GM23338 (cell line): ENCODE results near the gene TRIM67.

Experiments used
- CREB1 ChIP-seq: fragments of 250-450 bp; sonication (Bioruptor Pico); IDR thresholded peaks from 2 replicates; pipeline ENCODE4 v1.5.0; 2020; ENCODE audit warnings: low read depth, mild to moderate bottlenecking, moderate library complexity
- EZH2 ChIP-seq: fragments of 200-600 bp; sonication (generic); IDR thresholded peaks from one replicate; pipeline ENCODE4 v1.8.0; 2017; ENCODE audit warnings: antibody characterized with exemption, mild to moderate bottlenecking, low read depth; ENCODE audit not compliant: unreplicated experiment
- EZH2phosphoT487 ChIP-seq: fragments of 200-600 bp; sonication (generic); IDR thresholded peaks from one replicate; pipeline ENCODE4 v1.8.1; 2018; ENCODE audit warnings: antibody characterized with exemption; ENCODE audit not compliant: unreplicated experiment
- JUNB ChIP-seq: IDR thresholded peaks from one replicate; pipeline ENCODE4 v1.6.1; 2016; ENCODE audit warnings: antibody characterized with exemption; ENCODE audit not compliant: unreplicated experiment
- NANOG ChIP-seq: IDR thresholded peaks from 2 replicates; pipeline ENCODE4 v1.6.1; 2016; ENCODE audit warnings: antibody characterized with exemption, borderline replicate concordance
- POLR2AphosphoS5 ChIP-seq: IDR thresholded peaks from 2 replicates; pipeline ENCODE4 v1.6.1; 2016; ENCODE audit warnings: antibody characterized with exemption, low read depth
- TF ChIP-seq, protein P1 (sequence below), 2 experiments: fragments of 200-600 bp in 1 of 2; sonication (generic) in 1 of 2; conservative IDR thresholded peaks; 2 replicates each; pipeline versions ENCODE4 v1.5.1 to v1.6.1; 2016 to 2017; ENCODE audit warnings: antibody characterized with exemption in 2 of 2, low read depth in 2 of 2, mild to moderate bottlenecking in 2 of 2, moderate library complexity in 1 of 2
- TF ChIP-seq, protein P2 (sequence below): IDR thresholded peaks from one replicate; pipeline ENCODE4 v1.6.1; 2018; ENCODE audit warnings: antibody characterized with exemption; ENCODE audit not compliant: unreplicated experiment

- TF ChIP-seq EZH2phosphoT487 (no peak), JUNB (no peak), NANOG (no peak), POLR2AphosphoS5 (peak; percentile 92), EZH2 (no peak), CREB1 (CRISPR knock-in tag) (no peak)
- TF ChIP-seq, protein P1, sequence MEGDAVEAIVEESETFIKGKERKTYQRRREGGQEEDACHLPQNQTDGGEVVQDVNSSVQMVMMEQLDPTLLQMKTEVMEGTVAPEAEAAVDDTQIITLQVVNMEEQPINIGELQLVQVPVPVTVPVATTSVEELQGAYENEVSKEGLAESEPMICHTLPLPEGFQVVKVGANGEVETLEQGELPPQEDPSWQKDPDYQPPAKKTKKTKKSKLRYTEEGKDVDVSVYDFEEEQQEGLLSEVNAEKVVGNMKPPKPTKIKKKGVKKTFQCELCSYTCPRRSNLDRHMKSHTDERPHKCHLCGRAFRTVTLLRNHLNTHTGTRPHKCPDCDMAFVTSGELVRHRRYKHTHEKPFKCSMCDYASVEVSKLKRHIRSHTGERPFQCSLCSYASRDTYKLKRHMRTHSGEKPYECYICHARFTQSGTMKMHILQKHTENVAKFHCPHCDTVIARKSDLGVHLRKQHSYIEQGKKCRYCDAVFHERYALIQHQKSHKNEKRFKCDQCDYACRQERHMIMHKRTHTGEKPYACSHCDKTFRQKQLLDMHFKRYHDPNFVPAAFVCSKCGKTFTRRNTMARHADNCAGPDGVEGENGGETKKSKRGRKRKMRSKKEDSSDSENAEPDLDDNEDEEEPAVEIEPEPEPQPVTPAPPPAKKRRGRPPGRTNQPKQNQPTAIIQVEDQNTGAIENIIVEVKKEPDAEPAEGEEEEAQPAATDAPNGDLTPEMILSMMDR (conservative IDR thresholded peaks at IDR 0.05; ENCODE audit: low read depth in 2 of 2): no peak
- TF ChIP-seq, protein P2, sequence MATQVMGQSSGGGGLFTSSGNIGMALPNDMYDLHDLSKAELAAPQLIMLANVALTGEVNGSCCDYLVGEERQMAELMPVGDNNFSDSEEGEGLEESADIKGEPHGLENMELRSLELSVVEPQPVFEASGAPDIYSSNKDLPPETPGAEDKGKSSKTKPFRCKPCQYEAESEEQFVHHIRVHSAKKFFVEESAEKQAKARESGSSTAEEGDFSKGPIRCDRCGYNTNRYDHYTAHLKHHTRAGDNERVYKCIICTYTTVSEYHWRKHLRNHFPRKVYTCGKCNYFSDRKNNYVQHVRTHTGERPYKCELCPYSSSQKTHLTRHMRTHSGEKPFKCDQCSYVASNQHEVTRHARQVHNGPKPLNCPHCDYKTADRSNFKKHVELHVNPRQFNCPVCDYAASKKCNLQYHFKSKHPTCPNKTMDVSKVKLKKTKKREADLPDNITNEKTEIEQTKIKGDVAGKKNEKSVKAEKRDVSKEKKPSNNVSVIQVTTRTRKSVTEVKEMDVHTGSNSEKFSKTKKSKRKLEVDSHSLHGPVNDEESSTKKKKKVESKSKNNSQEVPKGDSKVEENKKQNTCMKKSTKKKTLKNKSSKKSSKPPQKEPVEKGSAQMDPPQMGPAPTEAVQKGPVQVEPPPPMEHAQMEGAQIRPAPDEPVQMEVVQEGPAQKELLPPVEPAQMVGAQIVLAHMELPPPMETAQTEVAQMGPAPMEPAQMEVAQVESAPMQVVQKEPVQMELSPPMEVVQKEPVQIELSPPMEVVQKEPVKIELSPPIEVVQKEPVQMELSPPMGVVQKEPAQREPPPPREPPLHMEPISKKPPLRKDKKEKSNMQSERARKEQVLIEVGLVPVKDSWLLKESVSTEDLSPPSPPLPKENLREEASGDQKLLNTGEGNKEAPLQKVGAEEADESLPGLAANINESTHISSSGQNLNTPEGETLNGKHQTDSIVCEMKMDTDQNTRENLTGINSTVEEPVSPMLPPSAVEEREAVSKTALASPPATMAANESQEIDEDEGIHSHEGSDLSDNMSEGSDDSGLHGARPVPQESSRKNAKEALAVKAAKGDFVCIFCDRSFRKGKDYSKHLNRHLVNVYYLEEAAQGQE: no peak
Observed at GRCh38 chr1:231240883-231241735, 79.3 kb downstream of the TRIM67 start, which contains the start of gene GNPAT.
